Mucosa of gallbladder (tissue), 1 donor: ENCODE measurements around the gene IARS2. TPM values are rescaled to one million over a fixed set of nuclear protein-coding genes. Genes with fewer than 3 reads are reported as not detected.
A peak's percentile ranks its signal among the peaks of the same experiment; 100 is the strongest.
"Not testable (repeated sequence)": the region's sequence is repeated elsewhere in the genome, so short reads cannot be mapped to it uniquely, and the experiment has no call there.

Source experiments
- DNase-seq: peaks from one replicate; pipeline ENCODE4 v3.0.0-alpha.2; 2020; ENCODE audit warnings: low spot score
- total RNA-seq: library from RNA; stranded (reverse); gene quantifications from one replicate; pipeline ENCODE4 v1.2.1, GENCODE V29; 2021
- donor health status: DM: no; HTN: no; CAD: no.

The IARS2 gene
- total RNA-seq = 55.7 TPM

DNA sequence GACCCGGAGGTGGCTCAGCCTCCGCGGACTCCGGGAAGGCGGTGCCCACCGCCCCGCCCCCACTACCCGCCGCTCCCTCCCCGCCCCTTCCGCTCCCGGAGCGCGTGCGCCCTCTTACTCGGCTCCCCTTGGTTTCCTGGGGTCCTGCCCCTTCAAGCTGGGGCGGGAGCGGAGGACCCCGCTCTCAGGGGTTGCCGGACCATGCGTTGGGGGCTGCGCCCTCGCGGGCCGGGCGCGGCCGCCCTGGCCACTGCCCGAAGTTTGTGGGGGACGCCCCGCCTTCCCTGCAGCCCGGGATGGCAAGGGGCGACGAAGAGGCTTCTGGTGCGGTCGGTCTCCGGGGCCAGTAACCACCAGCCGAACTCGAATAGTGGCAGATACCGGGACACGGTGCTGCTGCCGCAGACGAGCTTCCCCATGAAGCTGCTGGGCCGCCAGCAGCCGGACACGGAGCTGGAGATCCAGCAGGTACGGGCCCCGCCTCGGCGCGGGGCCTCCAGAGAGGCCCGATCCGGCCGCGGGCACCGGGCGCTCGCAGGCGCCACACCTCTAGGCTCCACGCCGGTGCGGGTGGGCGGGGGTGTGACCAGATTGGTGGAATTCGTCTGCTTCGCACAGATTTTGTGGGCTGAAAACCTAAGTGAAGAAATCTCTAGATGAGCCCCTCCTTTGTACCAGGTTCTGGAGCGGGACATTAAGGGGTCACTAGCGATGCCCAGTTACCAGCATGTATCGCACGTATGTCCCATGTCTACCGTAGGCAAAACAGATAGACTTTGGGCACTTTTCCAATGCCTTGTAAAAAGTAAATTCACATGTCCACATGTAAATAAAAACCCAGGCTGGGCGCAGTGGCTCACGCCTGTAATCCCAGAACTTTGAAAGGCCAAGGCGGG, at the start of gene IARS2:
Gene IARS2, plus strand, starts transcription at position 117 of the 896 bp plus-strand sequence. Its CDS starts 85 bp downstream, at position 202.
- peak; percentile 88 for DNase-seq

GRCh38 chr1:220044678-220045355, 49.1 kb upstream of the IARS2 start:
- DNase-seq = no peak

DNA sequence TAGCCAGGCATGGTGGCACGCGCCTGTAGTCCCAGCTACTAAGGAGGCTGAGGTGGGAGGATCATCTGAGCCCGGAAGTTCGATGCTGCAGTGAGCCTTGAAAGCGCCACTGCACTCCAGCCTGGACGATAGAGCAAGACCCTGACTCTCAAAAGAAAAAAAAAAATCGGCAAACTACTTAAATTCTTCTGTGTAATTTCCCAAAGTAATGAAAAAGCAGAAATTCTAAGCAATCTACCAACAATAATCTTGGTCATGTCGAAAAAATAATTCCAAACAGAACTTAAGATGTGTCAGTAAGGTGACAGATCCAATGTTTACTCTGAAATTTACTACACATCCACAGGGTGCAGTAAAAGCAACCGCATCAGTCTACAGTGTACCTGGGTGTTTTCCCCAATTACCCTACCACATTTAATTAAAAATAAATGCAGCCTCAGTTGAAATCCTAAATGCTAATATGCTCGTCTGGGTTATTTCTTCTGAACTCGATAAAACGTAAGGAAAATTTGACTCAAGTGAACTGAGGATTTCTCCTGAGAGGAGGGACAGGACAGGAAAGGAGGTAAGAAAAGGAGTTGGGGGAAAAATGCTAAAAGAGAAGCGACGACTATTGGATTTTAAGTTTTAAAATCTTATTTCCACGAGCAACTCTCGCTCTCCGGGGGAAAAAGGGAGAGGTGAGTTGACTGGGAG, 48.4 kb upstream of the IARS2 start:
- no peak for DNase-seq

DNA sequence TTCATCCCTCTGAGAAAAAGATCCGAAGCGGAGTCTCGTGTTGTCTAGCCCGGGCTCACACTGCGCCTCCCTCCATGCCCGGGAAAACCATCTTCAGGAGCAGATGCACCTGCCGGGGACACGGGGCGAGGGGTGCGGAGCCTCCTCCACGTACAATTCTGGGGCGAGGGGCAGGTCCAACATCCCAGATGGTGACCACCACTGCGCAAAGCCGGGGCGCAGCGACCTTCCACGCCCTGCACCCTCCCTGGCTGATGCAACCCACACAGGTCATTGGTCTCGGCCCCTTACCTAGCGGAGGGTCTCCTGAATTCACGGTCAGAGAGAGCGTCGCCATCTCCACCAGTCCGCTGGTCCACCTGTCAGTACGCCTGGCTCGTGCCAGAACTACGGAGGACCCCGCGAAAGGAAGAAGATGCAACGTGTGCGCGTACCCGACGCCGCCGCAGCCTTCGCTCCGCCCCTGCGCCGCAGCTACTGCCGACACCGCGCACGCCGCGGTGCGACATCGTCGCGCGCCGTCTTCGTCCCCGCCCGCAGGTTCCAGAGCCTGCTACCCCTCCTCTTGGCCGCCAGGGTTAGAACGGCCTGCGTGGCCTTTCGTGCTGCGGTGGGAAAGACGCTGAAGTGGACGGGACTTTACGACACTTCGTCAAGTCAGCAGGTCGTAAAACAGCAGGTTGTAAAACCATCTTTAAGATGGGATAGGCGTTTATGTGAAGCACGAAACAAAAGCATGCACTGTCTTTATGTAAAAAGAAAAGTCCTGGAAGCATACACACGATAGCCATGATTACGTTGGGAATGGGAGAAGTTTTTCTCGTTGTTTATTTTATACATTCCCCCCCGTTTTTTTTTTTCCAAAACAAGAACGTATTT, 47.6 kb upstream of the IARS2 start, which contains the start of gene EPRS1:
Gene EPRS1, minus strand, starts transcription at position 454 of the 879 bp plus-strand sequence. Its CDS starts 117 bp downstream, at position 337.
- DNase-seq = peak; percentile 95

DNA sequence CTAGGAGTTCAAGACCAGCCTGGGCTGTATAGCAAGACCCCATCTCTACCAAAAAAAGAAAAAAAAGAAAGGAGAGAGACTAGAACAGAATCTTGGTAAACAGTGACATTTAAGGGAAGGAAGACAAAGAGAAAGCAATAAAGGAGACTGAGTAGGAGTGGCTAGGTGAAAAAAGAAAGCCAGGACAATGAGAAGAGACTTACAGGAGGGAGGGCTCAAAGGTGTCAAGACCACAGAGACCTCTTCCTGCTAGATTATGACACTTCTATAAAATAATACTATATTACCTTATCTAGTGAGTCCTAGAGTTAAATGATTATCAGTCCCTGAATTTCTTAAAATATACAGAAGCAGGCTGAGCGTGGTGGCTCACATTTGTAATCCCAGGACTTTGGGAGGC, 37.6 kb upstream of the IARS2 start:
- DNase-seq = no peak

DNA sequence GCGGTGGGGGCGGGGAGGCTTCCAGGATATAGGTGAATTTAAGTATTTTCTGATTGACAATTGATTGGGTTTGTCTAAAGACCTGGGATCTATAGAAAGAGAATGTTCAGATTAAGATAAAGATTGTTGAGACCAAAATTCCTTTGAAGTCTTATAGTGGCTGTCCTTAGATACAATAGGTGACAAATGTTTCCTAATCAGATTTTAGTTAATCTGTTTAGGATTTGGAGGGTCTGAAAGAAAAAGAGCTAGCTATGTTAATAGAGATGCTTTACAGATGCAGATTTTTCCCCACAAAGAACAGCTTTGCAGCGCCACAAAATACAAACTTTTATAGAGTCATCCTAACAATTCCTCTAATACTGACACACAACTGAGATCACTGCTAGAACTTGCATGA, 33.1 kb upstream of the IARS2 start:
- no peak for DNase-seq

DNA sequence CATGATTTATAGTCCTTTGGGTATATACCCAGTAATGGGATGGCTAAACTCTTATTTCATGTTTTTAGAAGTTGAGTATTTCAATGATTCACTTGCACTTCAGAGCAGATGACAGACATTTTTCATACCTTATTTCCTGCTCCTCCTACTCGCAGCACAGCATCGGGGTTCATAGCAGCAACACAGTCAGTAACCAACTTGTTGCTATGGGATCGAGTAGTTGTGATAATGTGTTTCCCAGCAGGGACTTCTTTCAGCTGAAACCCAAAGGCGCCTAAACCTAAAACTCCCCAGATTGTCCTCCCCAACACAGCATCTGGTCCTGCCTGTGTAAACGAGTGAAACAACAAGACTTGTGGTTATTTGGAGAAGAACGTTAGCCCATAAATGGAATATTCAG, 31.3 kb upstream of the IARS2 start:
- DNase-seq = no peak

- DNase-seq = no peak
Measured at GRCh38 chr1:220067269-220068204, 26.4 kb upstream of the IARS2 start.

DNA sequence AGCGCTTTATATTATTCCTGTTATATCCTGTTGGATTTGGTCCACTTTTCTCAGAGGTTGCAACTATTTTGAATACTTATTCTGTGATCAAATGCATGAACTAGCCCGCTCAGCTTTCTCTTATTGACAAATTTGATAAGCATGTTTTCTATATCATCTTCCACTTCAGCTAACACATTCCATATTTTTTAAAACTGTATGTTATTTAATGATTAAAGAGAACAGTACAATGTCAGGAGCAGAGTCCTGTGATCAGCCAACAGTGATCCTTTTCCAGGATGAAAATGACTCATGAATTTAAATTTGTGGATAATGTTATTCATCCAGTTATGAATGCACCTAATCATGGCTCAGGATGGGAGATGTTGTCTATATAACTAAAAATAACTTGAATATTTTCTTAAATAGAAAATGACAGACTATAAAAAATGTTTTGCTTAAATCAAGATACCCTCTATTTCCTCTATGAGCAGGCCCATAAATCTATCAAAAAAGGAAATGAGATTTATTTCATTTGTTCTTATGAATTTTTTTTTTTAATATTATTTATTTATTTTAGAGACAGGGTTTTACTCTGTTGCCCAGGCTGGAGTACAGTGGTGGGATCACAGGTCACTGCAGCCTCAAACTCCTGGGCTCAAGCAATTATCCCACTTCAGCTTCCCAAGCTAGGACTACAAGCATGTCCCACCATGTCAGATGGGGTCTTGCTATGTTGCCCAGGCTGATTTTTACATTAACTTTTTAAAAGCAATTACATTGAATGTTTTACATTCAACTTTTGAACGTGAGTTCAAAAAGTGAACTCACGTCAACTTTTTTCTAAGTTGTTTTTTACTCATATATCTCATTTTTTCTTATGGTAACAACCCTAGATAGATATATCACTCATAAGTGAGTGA, 16.8 kb upstream of the IARS2 start:
- no peak for DNase-seq

GRCh38 chr1:220077887-220078286, 16.0 kb upstream of the IARS2 start:
- DNase-seq = no peak

DNA sequence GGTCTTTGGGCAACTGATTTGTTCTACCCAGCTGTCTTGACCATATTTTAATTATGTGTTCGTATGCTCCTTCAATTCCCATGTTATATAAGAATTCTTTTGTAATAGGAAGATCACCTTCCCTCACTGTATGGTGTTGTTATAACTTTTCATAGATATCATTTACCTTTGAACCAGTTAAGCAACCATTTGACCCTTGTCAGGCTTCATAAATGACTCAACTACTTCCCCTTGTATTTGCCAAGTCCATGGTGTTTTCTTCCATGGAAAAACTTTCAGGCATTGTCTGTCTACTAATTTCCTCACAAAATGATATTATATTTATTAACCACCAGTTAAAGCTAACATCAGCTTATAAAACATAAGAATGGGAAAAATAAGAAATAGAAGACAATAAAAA, 9.5 kb upstream of the IARS2 start:
- DNase-seq = no peak

DNA sequence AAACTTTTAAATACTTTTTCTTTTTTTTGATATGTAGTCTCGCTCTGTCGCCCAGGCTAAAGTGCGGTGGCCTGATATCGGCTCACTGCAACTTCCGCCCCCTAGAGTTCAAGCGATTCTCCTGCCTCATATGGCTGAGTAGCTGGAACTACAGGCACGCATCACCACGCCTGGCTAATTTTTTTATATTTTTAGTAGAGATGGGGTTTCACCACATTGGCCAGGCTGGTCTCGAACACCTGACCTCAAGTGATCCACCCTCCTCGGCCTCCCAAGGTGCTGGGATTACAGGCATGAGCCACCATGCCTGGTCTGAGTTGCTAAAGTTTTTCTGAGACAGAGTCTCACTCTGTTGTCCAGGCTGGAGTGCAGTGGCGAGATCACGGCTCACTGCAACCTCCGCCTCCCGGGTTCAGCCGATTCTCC, 7.7 kb upstream of the IARS2 start:
- DNase-seq = not testable (repeated sequence)

DNA sequence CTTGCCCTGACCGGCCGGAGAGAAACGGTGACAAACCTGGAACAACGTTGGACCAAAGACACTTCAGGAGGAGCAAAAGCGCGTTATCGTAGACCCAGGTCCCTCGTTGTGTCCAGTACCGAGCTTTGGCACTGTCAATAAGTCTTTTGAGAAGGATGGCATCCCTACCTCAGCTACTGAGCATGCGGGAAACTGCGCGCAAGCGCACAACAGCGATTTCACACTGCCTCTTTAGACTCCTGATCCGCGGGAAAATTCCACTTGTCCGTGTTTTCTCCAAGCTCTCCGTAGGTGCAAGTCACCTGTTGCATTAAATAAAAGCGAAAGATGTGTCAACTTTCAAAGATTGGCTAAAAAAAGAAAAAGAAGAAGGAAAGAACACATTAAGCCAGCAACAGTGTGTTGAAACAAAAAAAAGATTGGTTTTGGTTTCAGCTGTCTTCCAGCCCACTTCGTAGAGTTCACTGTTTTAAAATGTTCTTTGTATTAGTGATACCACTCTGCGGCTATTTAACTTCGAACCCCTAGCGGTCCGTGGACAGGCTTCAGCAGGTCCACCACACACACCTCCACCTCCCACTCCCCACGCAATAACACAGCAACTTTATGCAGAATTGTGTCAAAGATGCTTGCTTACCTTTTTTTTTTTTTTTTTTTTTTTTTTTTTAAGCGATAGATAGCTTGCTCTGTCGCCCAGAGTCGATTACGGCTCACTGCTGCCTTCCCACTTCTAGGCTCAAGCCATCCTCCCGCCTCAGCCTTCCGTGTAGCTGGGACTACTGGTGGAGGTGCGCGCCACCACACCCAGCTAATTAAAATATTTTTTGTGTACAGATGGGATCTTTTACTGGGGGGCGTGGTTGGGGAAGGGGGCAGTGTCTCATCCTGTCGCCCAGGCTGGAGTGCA, 4.0 kb upstream of the IARS2 start, which contains the start of gene BPNT1:
Gene BPNT1, minus strand, starts transcription at position 139 of the 907 bp plus-strand sequence. CDS start 9,942 bp downstream, outside the sequence.
- DNase-seq = peak; percentile 98

- no peak for DNase-seq
Measured at GRCh38 chr1:220092694-220093093, 1.2 kb upstream of the IARS2 start.

- no peak for DNase-seq
Measured at GRCh38 chr1:220093361-220094015, 444 bp upstream of the IARS2 start.

GRCh38 chr1:220099826-220100225, 5.9 kb downstream of the IARS2 start:
- no peak for DNase-seq

- not testable (repeated sequence) for DNase-seq
Measured at GRCh38 chr1:220110473-220110872, 16.5 kb downstream of the IARS2 start.
